Kidney epithelial cell (primary cell): ENCODE results near the gene ZCCHC24. TPM values are rescaled to one million over a fixed set of nuclear protein-coding genes. Genes with fewer than 3 reads are reported as not detected.

ENCODE experiments used
- DNase-seq: peaks from one replicate; pipeline ENCODE4 v3.0.0-alpha.2; 2010; ENCODE audit warnings: low read depth
- H3K27me3 ChIP-seq: 2 replicates; pipeline ENCODE4 v1.6.0; 2011; ENCODE audit warnings: low read length; ENCODE audit not compliant: control insufficient read depth, insufficient read depth
- H3K36me3 ChIP-seq: 2 replicates; pipeline ENCODE4 v1.5.1; 2011; ENCODE audit warnings: low read length; ENCODE audit not compliant: control insufficient read depth, insufficient read depth
- H3K4me3 ChIP-seq: 2 replicates; pipeline ENCODE4 v1.5.1; 2011; ENCODE audit warnings: low read depth, mild to moderate bottlenecking, control low read depth, low read length
- CTCF ChIP-seq: IDR thresholded peaks from 2 replicates; pipeline ENCODE4 v1.5.1; 2011; ENCODE audit warnings: mild to moderate bottlenecking, moderate library complexity, low read length, control low read depth, inconsistent platforms; ENCODE audit not compliant: insufficient read depth, poor library complexity, severe bottlenecking
- total RNA-seq: library from RNA; depleted of rRNA; stranded (reverse); fragments of >200 nt; gene quantifications from 2 replicates; pipeline ENCODE4 v1.2.3, GENCODE V29; 2015

The ZCCHC24 gene
- total RNA-seq, 1 donor from 2014 or later = 6.2 TPM

GRCh38 chr10:79471776-79472175 lies 26.4 kb upstream of the ZCCHC24 start:
- TF ChIP-seq CTCF = no peak
- DNase-seq = no peak
- H3K27me3 ChIP-seq = no peaks in the 10 kb centered on the region
- no peak overlapping the region for H3K4me3 ChIP-seq
- H3K36me3 ChIP-seq = no peaks in the 10 kb centered on the region

GRCh38 chr10:79470096-79470495 lies 24.7 kb upstream of the ZCCHC24 start:
- no peaks in the 10 kb centered on the region for H3K27me3 ChIP-seq
- no peaks in the 10 kb centered on the region for H3K36me3 ChIP-seq
- no peak for DNase-seq
- H3K4me3 ChIP-seq = no peak overlapping the region
- no peak for TF ChIP-seq CTCF

- Histone ChIP-seq H3K36me3 (no peaks in the 10 kb centered on the region), H3K27me3 (no peaks in the 10 kb centered on the region), H3K4me3 (no peak overlapping the region)
- no peak for TF ChIP-seq CTCF
- DNase-seq = no peak
These were observed 23.6 kb upstream of the ZCCHC24 start for GRCh38 chr10:79468841-79469585.

- H3K4me3 ChIP-seq = no peak overlapping the region
- TF ChIP-seq CTCF = no peak
- H3K36me3 ChIP-seq = no peaks in the 10 kb centered on the region
- H3K27me3 ChIP-seq = no peaks in the 10 kb centered on the region
- DNase-seq = no peak
These were observed 22.7 kb upstream of the ZCCHC24 start for GRCh38 chr10:79468015-79468560.

GRCh38 chr10:79465341-79465740 lies 19.9 kb upstream of the ZCCHC24 start:
- no peak for TF ChIP-seq CTCF
- no peaks in the 10 kb centered on the region for H3K36me3 ChIP-seq
- DNase-seq = no peak
- peaks cover 3% of the 10 kb centered on the region for H3K27me3 ChIP-seq
- no peak overlapping the region for H3K4me3 ChIP-seq
